Transverse colon (tissue), 4 donors: Measurements from ENCODE around the gene ABCD1. TPM values are rescaled to one million over a fixed set of nuclear protein-coding genes. Genes with fewer than 3 reads are reported as not detected.

Source experiments
- DNase-seq: peaks from one replicate; pipeline ENCODE4 v3.0.0-alpha.2; 2019
- H3K27ac ChIP-seq, 4 donors: fragments of 200-600 bp; sonication (generic); 2 replicates each; pipeline ENCODE4 v1.5.1; 2016 to 2018; ENCODE audit warnings: inconsistent platforms in 4 of 4
- H3K27me3 ChIP-seq: fragments of 200-600 bp; sonication (generic); 2 replicates; pipeline ENCODE4 v1.5.1; 2017; ENCODE audit warnings: inconsistent platforms
- H3K36me3 ChIP-seq, 4 donors: fragments of 200-600 bp; sonication (generic); 2 replicates each; pipeline ENCODE4 v1.5.1; 2017 to 2019; ENCODE audit warnings: inconsistent platforms in 4 of 4
- H3K4me1 ChIP-seq, 4 donors: fragments of 200-600 bp; sonication (generic); 2 replicates each; pipeline ENCODE4 v1.5.1; 2017 to 2020; ENCODE audit warnings: inconsistent platforms in 4 of 4
- H3K4me3 ChIP-seq, 4 donors: fragments of 200-600 bp; sonication (generic); 1 replicate in 1 of 4; 2 replicates in 3 of 4; pipeline versions ENCODE4 v1.5.1 to v1.6.1; 2017 to 2019; ENCODE audit warnings: inconsistent platforms in 4 of 4
- H3K9me3 ChIP-seq, 2 donors: fragments of 200-600 bp; sonication (generic); 2 replicates each; pipeline ENCODE4 v1.5.1; 2017 to 2019; ENCODE audit warnings: inconsistent platforms in 2 of 2
- CTCF ChIP-seq, 5 experiments: fragments of 200-600 bp in 3 of 5; fragments of 450-650 bp in 2 of 5; sonication (generic) in 3 of 5; IDR thresholded peaks; 1 replicate in 2 of 5; 2 replicates in 3 of 5; pipeline ENCODE4 v1.5.1; 2016 to 2017; ENCODE audit warnings: antibody characterized with exemption in 5 of 5, inconsistent platforms in 3 of 5, mild to moderate bottlenecking in 2 of 5, moderate library complexity in 1 of 5
- EP300 ChIP-seq: sonication (generic); formaldehyde crosslinking; IDR thresholded peaks from one replicate; pipeline ENCODE4 v1.6.1; 2017; ENCODE audit warnings: antibody characterized with exemption, low read depth
- POLR2A ChIP-seq: fragments of 450-650 bp; IDR thresholded peaks from one replicate; pipeline ENCODE4 v1.6.1; 2016; ENCODE audit warnings: antibody characterized with exemption, mild to moderate bottlenecking, moderate library complexity
- POLR2AphosphoS5 ChIP-seq, 3 donors: sonication (generic); formaldehyde crosslinking; IDR thresholded peaks; one replicate each; pipeline ENCODE4 v1.6.1; 2016; ENCODE audit warnings: antibody characterized with exemption in 3 of 3
- WGBS, 2 donors: methylation state at CpG; one replicate each; pipeline ENCODE4 v1.1.5; 2018; ENCODE audit warnings: low coverage in 1 of 2; 5-methylcytosine and 5-hydroxymethylcytosine counted together
- in situ Hi-C, 4 donors: fragments of 200-750 bp; cut with MboI; loops; one replicate each; pipeline versions ENCODE4 v1.15.0 to v1.15.1; 2017; ENCODE audit warnings: low sequenced_read_pairs in 3 of 4, low pct_ligation_motif_present in 1 of 4, low pct_unique_long_range_greater_than_20kb in 1 of 4
- intact Hi-C: fragments of 100-400 bp; cut with DNase I; formaldehyde crosslinking; loops from one replicate; pipeline ENCODE4 v1.15.1; 2023; ENCODE audit warnings: low total_unique reads
- total RNA-seq, 4 donors: library from RNA; depleted of rRNA; stranded (reverse); fragments of >200 nt; gene quantifications; one replicate each; pipeline ENCODE4 v1.1.0, GENCODE V29; 2016

Gene ABCD1
- total RNA-seq, 4 donors from 2014 or later = 7.0 to 50.5 (median 18.1) TPM

GRCh38 chrX:153765138-153766079 lies 40.8 kb downstream of the ABCD1 start:
- peak; percentile 7 for DNase-seq
- in situ Hi-C loops = loop anchor here in 1 of 4 donors (25.0 kb wide), 1 partner anchor 197 kb away; the partner anchor contains the start of genes HCFC1 and TMEM187
- TF ChIP-seq POLR2AphosphoS5 (IDR thresholded peaks at IDR 0.05) (no peak), EP300 (no peak), POLR2A (no peak), CTCF (IDR thresholded peaks at IDR 0.05) (no peak)

GRCh38 chrX:153766098-153766817 lies 41.6 kb downstream of the ABCD1 start:
- intact Hi-C loops = loop anchor here (5.0 kb wide), 1 partner anchor 186 kb away; no protein-coding TSS in a partner anchor
- H3K27me3 ChIP-seq = no peaks in the 10 kb centered on the region
- H3K36me3 ChIP-seq = no peaks in the 10 kb centered on the region
- TF ChIP-seq POLR2A (no peak), POLR2AphosphoS5 (IDR thresholded peaks at IDR 0.05) (no peak), EP300 (no peak), CTCF (IDR thresholded peaks at IDR 0.05) (no peak)
- H3K9me3 ChIP-seq = no peaks in the 10 kb centered on the region
- H3K4me3 ChIP-seq = peak overlapping the region in 2 of 4 donors; percentile 13 to 18
- H3K27ac ChIP-seq = peak overlapping the region; percentile 47 to 81 (median 65)
- no peaks in the 10 kb centered on the region for H3K4me1 ChIP-seq
- in situ Hi-C loops = loop anchor here in 1 of 4 donors (25.0 kb wide), 1 partner anchor 196 kb away; the partner anchor contains the start of genes HCFC1 and TMEM187
- 60 to 80% methylated on average over 1 to 21 of the region's 21 CpGs for WGBS, 2 donors
- peak; percentile 11 for DNase-seq

More at GRCh38 chrX:153765138-153766079, 40.8 kb downstream of the ABCD1 start:
- no peaks in the 10 kb centered on the region for H3K9me3 ChIP-seq
- H3K36me3 ChIP-seq = no peaks in the 10 kb centered on the region
- no peaks in the 10 kb centered on the region for H3K4me1 ChIP-seq
- H3K4me3 ChIP-seq = peak overlapping the region in 2 of 4 donors; percentile 13 to 18
- no peaks in the 10 kb centered on the region for H3K27me3 ChIP-seq
- H3K27ac ChIP-seq = peak overlapping the region; percentile 47 to 81 (median 65)
- intact Hi-C loops = loop anchor here (5.0 kb wide), 1 partner anchor 187 kb away; no protein-coding TSS in a partner anchor
- 67% methylated on average over 8 of the region's 27 CpGs; no CpG with 5 or more reads in 1 of the 2 donors for WGBS, 2 donors

GRCh38 chrX:153766871-153767673 lies 42.4 kb downstream of the ABCD1 start:
- Histone ChIP-seq H3K27me3 (no peaks in the 10 kb centered on the region), H3K4me3 (no peak overlapping the region), H3K9me3 (no peaks in the 10 kb centered on the region), H3K4me1 (no peaks in the 10 kb centered on the region), H3K27ac (peak overlapping the region in 2 of 4 donors; percentile 34 to 59), H3K36me3 (no peaks in the 10 kb centered on the region)
- WGBS, 2 donors = 70% methylated on average over 55 of the region's 56 CpGs; no CpG with 5 or more reads in 1 of the 2 donors
- intact Hi-C loops = loop anchor here (5.0 kb wide), 1 partner anchor 185 kb away; no protein-coding TSS in a partner anchor
- in situ Hi-C loops = loop anchor here in 1 of 4 donors (25.0 kb wide), 1 partner anchor 195 kb away; the partner anchor contains the start of genes HCFC1 and TMEM187
- DNase-seq = peak; percentile 8
- TF ChIP-seq POLR2A (no peak), POLR2AphosphoS5 (IDR thresholded peaks at IDR 0.05) (no peak), CTCF (IDR thresholded peaks at IDR 0.05) (no peak), EP300 (no peak)
